Effector CD8-positive, alpha-beta T cell (primary cell): ENCODE data around the gene NFE2.
"Not testable (repeated sequence)": the region's sequence is repeated elsewhere in the genome, so short reads cannot be mapped to it uniquely, and the experiment has no call there.

Source experiments
- DNase-seq: peaks from one replicate; lab custom pipeline; 2025; lab: John Stamatoyannopoulos, UW
- total RNA-seq, 4 experiments: gene quantifications; one replicate each; lab custom pipeline; 2026; lab: John Stamatoyannopoulos, UW

NFE2 gene
- 0 to 0.09 (median 0) reads per million in 4 experiments for total RNA-seq

DNA sequence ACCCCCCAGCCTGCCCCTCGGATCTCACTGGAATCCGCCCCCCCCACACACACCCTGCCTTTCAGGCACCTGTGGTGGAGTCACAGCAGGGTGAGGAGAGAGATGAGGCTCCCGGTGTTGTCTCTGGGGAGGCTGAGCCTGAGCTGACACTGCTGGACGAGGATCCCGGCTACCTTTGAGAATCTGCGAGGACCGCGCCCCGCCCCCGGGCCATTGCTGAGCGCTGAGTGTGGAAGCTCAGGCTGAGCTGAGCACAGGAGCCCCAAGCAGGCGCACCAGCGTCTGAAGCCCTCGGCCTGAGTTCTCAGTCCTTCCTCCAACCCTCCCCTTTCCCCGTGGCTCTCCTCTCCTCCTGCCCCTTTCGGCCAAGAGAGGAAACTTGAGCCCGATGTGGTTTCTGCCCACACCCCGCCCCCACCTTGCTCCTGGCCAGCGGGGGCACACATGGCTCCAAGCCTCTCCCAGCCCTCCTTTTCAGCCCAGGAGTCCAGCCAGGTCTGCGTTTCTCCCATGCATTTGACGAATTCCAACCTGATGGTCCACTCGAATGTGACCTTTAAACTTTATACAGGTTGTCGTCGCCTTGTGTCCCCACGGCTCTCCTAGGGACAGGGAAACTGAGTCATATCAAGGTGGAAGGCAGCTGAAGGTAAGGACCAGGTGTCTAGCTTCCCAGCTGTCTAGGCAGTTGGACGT, at the start of gene NFE2:
Gene NFE2, minus strand, starts transcription at position 284 of the 696 bp plus-strand sequence. CDS start 5,767 bp downstream, outside the sequence.
- no peak for DNase-seq

DNA sequence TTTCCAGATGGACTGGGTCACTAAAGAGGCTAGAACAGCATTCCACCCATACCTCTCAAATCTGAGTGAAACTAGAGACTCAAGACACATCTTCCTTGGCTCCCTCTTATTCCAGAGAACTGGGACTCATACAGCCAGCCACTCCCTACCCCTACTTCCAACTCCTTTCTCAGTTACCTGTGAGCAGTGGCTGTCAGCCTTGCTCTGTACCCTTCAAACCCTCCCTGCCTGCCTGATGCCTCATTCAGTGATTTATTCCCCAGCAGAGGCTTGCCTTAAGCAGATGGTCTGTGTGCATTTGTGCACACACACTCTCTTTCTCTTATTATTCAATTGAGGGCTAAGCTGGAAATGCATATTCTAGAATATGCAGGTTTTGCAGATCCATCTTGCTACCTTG, 48.9 kb upstream of the NFE2 start:
- no peak for DNase-seq

DNA sequence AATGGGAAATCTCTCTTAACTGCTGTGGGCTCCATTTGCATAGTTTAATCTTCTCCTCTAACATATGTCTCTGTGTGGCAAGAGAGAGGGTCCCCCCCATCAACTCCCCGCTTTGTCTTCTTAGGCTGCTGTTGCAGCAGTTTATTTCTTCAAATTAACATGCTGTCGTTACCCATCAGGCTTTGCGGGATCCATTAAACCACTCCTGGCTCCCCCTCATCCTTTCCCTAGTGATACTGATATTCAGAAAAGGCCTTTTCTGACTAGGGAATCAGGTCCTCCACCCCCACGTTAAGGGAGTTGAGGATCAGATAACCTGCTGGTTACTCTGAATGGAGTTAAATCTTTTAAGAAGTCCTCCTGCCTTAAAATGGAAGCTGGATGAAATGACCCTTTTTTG, 48.2 kb upstream of the NFE2 start:
- no peak for DNase-seq

DNA sequence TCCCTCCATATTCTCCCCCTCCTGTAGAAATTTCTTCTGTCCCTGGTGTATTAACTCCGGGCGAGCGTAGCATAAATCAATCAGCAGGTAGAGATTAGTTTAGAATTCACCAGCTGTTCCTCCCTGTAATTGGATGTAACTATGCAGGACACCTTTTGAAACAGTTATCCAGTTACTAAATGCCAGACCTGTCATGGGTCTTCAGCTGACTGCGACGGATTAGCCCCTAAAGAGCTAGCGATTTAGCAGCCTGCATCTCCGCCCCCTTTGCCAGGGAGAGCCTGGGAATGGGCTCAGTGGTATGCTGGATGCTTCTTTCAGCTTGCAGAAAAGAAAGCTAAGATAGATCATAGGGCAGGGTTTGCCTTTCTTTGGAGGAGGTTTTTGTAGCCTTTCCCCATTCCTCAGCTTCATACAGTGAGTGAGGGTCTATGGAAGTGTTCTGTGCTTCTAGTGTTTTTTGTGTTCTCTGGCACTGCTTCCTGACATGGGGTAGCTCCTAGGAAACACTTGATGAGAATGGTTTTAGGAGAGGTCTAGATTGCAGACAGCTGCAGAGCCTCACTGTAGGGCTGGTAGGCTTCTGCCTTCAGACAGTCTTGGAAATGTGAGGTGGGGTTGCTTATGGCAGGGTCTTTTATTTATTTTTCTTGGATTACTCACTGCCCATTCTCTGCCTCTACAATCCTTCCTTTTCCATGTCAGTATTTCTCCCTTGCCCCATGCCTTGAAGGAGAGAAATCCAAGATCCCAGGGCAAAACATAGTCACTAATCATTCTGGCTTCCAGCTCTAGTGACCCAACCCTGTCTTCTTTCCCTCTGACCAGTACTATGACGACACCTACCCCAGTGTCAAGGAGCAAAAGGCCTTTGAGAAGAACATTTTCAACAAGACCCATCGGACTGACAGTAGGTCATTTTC, 40.8 kb upstream of the NFE2 start:
- no peak for DNase-seq

DNA sequence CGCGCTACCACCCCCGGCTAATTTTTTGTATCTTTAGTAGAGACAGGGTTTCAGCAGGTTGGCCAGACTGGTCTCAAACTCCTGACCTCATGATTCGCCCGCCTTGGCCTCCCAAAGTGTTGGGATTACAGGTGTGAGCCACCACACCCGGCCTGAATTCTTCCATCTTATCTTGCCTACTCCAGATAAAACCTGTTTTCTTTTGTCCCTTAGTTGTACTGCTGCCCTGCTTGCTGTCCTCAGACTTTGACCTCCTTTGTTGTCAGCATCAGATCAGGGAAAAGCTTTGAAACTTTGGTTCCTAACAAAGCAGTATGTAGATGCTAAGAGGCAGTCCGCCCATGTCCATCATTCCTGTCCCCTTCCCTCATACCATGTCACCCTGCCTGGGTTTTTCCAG, 40.0 kb upstream of the NFE2 start:
- DNase-seq, result no peak

DNA sequence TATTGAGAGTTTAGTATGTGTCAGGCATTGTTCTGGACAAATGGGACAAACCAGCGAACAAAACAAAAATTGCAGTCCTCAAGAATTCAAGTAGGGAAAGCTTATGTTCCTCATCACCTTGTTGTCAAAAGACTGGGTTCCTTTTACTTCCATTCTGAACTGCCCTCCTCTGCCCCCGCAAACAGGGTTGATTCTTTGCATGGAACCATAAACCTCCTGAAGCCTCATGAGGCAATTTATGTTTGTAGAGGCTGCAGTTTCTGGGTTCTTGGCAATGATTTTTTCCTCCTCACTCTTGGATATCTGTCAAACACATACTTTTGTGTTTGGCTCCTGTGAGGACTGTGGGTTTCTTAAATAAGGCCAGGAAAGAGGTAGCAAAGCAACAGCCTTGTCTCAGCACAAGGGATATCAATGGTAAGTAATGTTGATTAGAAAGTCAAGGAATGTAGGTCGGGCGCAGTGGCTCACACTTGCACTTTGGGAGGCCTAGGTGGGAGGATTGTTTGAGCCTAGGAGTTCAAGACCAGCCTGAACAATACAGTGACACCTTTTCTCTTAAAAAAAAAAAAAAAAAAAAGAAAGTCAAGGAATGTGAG, 38.0 kb upstream of the NFE2 start:
- DNase-seq, result no peak

DNA sequence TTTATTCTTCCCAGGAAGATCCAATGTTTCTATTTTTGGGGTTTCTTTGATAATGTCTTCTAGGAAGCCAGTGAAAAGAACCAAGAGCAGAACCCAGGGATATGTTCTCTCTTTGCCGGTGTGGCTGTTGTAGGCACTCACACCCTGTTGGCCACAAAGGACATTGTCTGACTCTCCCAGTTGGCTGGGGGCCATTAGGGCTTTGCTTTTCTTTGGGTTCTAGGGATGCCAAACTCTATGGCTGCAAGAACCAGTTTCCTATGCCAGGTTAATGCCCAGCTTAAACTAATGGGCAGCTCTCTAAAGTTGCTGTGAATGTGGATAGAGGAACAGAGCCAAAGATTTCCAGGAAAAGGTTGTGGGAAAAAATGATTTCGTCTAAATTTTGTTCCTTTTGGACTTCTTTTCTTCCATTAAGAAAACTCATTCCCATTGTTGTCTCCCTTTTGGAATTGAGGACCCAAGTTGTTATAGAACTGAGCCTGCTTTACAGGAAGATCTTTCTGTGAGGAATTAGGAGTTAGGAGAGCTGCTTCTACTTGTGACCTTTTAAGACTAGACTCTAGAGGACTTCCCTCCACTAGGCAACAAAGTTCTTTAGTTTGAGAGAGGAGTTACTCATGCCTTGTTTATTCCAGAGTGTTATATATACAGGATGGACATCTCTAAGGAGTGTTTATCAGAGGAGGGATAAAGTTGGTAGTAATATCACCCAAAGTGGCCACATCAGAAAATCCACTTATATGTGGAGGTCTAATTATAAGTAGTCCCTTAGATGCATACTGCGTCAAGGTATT, 37.2 kb upstream of the NFE2 start:
- no peak for DNase-seq

DNA sequence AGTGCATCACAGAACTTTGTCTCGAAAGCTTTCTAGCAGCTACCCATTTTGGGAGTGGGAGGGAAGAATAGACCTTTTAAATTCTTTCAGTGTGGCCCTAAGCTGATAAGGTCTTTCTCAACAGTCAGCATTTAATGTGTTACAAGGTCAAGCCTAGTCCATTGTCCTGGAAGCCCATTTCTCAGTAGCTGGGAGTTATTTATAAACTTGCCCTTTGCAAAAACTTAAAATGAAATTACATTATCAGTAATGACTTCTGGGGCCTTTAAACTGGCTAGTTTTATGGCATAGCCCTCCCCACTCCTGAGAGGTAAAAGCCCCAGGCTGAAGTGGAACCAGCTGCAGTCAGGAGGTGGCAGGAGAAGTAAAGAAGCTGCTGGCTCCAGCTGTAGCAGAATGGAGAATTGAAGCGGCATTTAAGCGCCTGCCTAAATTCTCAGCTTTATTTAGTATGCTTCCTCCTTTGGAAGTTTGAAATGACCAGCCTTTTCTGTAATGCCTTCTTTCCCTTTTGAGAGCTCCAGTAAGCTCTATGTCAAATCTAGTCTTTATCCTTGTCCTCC, 36.5 kb upstream of the NFE2 start:
- DNase-seq, result no peak

DNA sequence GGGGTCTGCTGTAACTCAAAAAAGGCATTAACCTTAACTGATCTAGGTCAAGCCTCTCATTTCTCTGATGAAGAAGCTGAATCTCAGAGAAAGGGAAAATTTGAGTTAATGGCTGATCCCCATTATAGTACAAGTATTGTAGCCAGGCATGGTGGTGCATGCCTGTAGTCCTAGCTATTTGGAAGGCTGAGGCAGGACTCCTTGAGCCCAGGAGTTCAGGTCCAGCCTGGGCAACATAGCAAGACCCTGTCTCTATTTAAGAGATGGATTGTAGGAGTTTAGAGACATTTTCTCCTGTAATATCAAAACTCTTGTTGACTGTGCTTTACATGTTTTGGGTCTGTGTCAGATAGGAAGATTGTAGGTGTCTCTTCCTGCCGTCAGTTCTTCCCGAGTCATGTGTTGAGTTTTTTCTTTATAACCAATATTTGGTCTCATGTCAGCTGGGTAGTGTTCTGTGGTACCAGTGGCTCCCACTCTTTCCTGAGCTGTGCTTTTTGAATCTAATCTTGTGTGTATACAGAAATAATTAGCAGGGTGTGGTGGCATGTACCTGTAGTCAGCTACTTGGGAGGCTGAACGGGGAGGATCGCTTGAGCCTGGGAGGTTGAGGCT, 32.7 kb upstream of the NFE2 start:
- no peak for DNase-seq

DNA sequence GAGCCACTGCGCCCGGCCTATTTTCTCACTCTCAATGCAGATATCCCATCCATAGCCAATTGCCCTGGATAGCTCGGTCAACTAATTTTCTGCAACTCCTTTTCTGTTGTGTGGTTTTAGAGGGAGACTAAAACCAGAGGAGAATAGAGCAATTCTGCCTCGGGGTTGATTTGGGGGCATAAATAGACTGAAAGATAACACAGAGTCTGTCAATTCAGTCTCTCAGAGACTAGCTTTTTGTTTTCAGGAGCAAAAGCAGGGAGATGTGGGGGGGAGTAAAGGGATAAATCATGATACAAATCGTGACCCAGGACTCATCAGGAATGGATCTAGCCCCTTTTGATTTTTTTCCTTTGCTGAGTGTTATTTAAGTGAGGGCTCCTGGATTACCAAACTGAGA, 30.6 kb upstream of the NFE2 start:
- DNase-seq, result no peak

DNA sequence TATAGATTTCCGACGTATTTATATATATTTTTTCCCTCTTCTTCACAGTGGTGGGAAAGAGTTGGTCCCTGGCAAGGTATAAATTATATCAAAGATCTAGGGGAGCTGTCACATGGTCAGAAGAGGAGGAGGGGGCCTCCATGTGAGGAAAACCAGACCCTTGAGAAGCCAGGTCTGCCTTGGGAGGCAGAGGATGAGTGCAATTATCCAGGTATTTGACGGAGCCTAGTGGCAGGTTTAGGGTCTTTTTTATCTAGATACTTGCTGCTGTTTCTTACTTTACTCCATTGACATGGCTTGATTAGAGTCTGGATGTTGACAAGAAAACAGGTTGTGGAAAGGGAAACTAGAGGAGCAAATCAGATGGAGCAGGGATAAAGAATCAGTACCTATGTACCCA, 29.6 kb upstream of the NFE2 start:
- DNase-seq, result no peak

DNA sequence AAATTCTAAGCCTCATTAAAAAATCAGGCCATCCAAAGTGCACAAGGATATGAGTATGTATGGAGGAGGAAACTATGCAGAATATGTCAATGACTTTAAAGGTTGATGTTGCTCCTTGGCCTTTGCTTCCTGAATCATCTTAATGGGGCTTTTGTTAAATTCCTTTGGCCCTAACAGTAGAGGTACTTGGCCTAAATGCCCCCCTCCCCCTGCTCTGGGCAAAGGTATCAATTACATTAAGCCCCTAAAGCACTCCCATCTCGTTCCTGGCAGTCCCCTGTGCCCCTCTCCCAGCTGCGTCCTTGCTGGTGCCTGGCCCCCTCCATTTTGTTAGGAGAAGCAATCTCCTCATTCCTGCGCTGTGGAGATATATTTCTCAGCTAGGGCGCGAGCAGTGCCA, 28.9 kb upstream of the NFE2 start:
- DNase-seq, result no peak

DNA sequence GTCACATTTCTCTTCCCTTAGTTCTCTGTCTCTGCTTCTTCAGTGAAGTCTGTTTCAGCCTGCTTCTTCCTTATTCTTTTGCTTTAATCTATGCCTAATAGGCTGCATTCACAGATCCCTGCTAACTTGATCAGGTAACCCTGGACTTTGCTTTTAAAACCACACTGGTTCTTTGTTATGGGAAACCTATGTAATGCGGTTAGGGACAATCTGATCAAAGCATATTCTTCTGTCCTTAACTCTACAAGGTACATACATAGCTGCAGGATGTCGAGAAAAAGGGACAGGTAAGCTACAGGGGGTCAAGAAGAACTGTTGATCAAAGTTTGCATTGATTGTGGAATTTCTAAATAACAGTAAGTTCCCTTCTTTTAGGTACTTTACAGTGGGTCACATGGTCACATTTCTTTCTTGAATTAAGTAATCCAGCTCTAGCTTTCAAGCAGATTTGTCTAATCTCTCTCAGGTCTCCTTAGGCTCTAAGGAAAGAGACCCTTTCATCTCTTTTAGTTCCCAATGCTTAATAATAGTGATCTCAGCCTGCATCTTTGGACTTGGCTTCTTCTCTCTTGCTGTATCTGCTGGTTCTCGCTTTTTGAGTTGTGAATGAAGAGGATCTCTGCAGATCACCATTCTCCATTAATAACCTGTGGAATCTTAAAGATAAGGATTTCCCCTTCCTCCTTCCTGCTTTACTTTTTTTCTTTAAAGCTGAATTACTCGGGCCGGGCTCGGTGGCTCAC, 28.0 kb upstream of the NFE2 start:
- DNase-seq, result no peak

DNA sequence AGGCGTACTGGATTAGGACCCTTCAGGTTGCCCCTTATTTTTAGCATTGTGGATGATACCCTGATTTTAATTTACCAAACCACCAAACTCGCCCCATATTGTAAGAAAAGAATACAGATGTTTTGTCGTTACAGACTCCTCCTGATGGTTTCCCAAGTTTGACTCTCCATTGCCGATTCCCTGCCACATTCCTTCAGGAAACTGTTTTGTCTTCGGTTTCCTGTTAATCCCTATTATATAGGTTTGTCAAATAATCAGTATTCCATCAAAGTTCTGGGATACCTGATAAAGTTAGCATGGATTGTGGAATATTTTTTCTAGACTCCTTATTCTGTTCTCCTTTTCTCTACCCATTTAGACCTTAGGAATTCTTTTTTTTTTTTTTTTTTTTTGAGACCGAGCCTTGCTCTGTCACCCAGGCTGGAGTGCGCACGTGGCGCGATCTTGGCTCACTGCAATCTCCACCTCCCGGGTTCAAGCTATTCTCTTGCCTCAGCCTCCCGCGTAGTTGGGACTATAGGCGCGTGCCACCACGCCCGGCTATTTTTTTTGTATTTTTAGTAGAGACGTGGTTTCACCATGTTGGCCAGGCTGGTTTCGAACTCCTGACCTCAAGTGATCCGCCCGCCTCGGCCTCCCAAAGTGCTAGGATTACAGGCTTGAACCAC, 24.8 kb upstream of the NFE2 start:
- not testable (repeated sequence) for DNase-seq

DNA sequence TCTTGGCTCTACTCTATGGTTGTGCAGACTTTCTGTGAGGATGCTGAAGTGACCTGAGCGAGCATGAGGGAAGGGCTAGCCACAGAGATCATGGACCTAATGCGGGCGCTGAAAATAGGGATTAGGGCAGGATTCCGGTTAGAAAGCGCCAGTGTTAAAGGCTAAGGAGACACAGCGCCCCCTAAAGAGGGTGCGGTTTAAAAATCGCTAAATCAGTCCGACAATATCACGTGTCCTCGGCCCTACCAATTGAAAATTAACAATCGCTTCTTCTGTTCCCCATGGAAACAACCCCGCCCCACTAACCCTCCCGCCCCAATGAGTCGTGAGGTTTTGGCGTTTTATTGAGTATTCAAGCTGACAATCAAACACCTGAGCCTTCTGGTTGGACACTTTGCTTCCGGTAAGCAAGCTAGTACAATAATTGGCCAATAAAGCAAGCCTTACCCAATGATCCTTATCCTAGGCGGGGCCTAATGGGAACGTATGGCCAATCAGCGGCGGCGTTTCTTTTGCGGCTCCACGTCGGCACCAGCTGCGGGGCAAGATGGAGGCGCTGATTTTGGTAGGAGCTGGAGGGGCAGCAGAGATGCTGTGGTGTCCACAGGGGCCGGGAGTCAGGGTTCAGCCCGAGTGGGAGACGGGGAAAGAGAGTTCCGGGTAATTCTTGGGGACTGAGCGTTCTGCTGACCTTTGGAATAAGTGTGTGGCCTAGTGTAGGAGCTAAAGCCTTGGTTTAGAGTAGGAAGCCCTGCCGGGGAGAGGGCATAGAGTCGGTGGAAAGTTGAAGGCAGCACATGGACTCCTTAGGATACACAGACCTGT, 24.0 kb upstream of the NFE2 start, which contains the start of gene COPZ1:
Gene COPZ1, plus strand, starts transcription at position 515 of the 825 bp plus-strand sequence. Its CDS starts 33 bp downstream, at position 548.
- peak; percentile 91 for DNase-seq

DNA sequence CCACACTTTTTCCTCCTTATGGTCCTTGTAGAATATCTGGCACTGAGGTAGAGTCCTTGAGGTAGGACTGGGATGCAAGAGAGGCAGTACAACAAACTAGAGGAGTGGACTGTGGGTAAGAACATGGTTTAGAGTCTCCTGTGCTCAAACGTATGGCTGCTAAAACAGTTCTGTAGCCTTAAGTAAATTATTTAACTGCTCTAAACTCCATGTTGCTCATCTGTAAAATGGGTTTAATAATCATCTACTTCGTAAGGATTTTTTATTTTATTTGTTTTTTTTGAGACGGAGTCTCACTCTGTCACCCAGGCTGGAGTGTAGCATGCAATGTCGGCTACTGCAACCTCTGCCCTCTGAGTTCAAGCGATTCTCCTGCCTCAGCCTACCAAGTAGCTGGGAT, 20.5 kb upstream of the NFE2 start:
- no peak for DNase-seq

DNA sequence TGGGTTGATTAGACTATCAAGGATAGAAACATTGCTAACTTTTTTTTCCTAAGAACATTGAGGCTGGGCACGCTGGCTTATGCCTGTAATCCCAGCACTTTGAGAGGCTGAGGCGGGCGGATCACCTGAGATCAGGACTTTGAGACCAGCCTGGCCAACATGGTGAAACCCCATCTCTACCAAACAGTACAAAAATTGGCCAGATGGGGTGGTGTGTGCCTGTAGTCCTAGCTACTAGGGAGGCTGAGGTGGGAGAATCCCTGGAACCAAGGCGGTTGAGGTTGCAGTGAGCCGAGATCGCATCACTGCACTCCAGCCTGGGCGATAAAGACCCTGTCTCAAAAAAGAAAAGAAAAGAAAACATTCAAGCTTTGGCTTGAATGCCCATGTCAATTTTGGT, 11.5 kb upstream of the NFE2 start:
- not testable (repeated sequence) for DNase-seq

DNA sequence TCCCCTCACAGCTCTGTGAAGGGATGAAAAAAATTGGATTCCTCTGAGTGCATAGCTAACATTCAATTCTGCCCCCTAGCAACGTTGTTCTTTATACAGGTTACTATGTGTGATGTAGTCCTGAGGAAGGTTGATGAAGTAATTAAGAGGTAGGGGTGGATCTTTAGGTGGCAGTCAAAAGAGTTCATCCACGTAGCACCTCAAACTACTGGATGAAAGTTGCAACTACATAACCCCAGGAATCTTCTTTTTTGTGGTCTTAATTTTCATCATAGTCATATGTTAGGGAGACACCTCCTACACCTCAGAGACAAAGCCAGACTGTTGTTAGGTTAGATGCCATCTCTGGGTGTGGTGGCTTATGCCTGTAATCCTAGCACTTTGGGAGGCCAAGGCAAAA, 10.2 kb upstream of the NFE2 start:
- no peak for DNase-seq
